A549 (cell line): ENCODE measurements around the gene SLC25A17.

Source experiments
- CEBPB ChIP-seq, 2 experiments: fragments of >200 bp in 1 of 2; sonication (Bioruptor Twin) in 1 of 2; formaldehyde crosslinking in 1 of 2; IDR thresholded peaks; 2 replicates each; pipeline ENCODE4 v1.6.1; 2012 to 2016
- CTCF ChIP-seq: fragments of >200 bp; sonication (Bioruptor Twin); formaldehyde crosslinking; IDR thresholded peaks from 3 replicates; pipeline ENCODE4 v1.5.1; 2016
- EP300 ChIP-seq, 2 experiments: fragments of >200 bp; sonication (Bioruptor Twin); formaldehyde crosslinking; IDR thresholded peaks; 2 replicates in 1 of 2; 3 replicates in 1 of 2; pipeline ENCODE4 v1.6.1; 2016 to 2017
- ESRRA ChIP-seq: fragments of 150-350 bp; IDR thresholded peaks from 2 replicates; pipeline ENCODE4 v1.6.1; 2014; ENCODE audit warnings: mild to moderate bottlenecking, low read length, borderline replicate concordance
- MAX ChIP-seq: IDR thresholded peaks from 2 replicates; pipeline ENCODE4 v1.6.1; 2012
- POLR2AphosphoS2 ChIP-seq: conservative IDR thresholded peaks from 2 replicates; pipeline ENCODE4 v1.6.1; 2012; ENCODE audit warnings: low read length, improper control_type of control experiment, inconsistent platforms
- USF2 ChIP-seq: fragments of 450-650 bp; IDR thresholded peaks from 2 replicates; pipeline ENCODE4 v1.6.1; 2014; ENCODE audit warnings: antibody characterized with exemption

DNA sequence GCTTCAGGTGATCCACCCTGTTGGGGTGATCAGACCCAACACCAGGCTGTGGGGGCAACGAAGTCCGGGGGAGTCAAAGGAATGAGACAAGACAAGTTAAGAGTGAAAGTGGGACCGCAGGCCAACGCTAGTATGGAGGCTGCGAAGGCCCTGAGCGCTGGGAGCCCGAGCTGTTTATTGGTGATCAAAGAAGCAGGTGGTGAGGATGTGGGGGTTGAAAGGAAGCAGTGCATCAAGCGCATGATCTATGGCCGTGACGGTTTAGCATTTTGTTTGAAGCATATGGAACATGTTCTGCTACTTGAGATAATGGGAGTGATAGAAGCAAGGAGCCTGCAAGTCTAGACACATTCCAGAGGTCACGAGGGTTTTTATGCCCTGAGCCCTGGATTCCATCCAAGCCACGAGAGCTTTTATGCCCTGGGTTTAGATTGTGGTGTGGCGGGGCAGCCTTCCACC is 90.4 kb downstream of the SLC25A17 start:
- no peak for TF ChIP-seq POLR2AphosphoS2
- no peak for TF ChIP-seq CTCF
- no peak for TF ChIP-seq CEBPB (IDR thresholded peaks at IDR 0.05)
- TF ChIP-seq USF2 = no peak
- TF ChIP-seq ESRRA = no peak
- TF ChIP-seq MAX = no peak
- no peak for TF ChIP-seq EP300 (IDR thresholded peaks at IDR 0.05)
